Mesenchymal stem cell (in vitro differentiated cells and primary cell): ENCODE results near the gene VIM.

Experiments used
- DNase-seq: peaks from one replicate; pipeline ENCODE4 v3.0.0-alpha.2; 2013
- H2AFZ ChIP-seq: one replicate; pipeline ENCODE4 v1.6.1; 2013; ENCODE audit warnings: low read depth, mild to moderate bottlenecking, control low read depth, inconsistent platforms, low read length, moderate library complexity
- H2AK5ac ChIP-seq: 2 replicates; pipeline ENCODE4 v1.6.1; 2013; ENCODE audit warnings: low read length, moderate library complexity, mild to moderate bottlenecking, inconsistent platforms; ENCODE audit not compliant: severe bottlenecking
- H2BK120ac ChIP-seq: one replicate; pipeline ENCODE4 v1.6.1; 2013; ENCODE audit warnings: low read depth, mild to moderate bottlenecking, inconsistent platforms, low read length, moderate library complexity
- H2BK12ac ChIP-seq, 2 experiments: one replicate each; pipeline ENCODE4 v1.6.1; 2013; ENCODE audit warnings: inconsistent platforms in 2 of 2, low read length in 2 of 2, mild to moderate bottlenecking in 2 of 2, moderate library complexity in 2 of 2, control low read depth in 1 of 2
- H2BK15ac ChIP-seq: one replicate; pipeline ENCODE4 v1.6.1; 2013; ENCODE audit warnings: mild to moderate bottlenecking, low read depth, inconsistent platforms; ENCODE audit not compliant: poor library complexity, severe bottlenecking
- H2BK5ac ChIP-seq: 2 replicates; pipeline ENCODE4 v1.6.1; 2013; ENCODE audit warnings: low read depth, mild to moderate bottlenecking, low read length, control low read depth, inconsistent platforms; ENCODE audit not compliant: poor library complexity, severe bottlenecking
- H3K14ac ChIP-seq, 2 experiments: one replicate each; pipeline ENCODE4 v1.6.1; 2013; ENCODE audit warnings: inconsistent platforms in 2 of 2, low read length in 2 of 2, control low read depth in 1 of 2, mild to moderate bottlenecking in 1 of 2, moderate library complexity in 1 of 2
- H3K18ac ChIP-seq, 2 experiments: one replicate each; pipeline ENCODE4 v1.6.1; 2013; ENCODE audit warnings: inconsistent platforms in 2 of 2, low read length in 2 of 2, control low read depth in 1 of 2, low read depth in 1 of 2, mild to moderate bottlenecking in 1 of 2
- H3K23ac ChIP-seq, 2 experiments: one replicate each; pipeline ENCODE4 v1.6.1; 2013; ENCODE audit warnings: inconsistent platforms in 2 of 2, low read length in 2 of 2, mild to moderate bottlenecking in 2 of 2, moderate library complexity in 2 of 2, control low read depth in 1 of 2
- H3K27ac ChIP-seq: 2 replicates; pipeline ENCODE4 v1.5.1; 2013; ENCODE audit warnings: mild to moderate bottlenecking, moderate library complexity, low read length, control low read depth, inconsistent platforms; ENCODE audit not compliant: poor library complexity, severe bottlenecking
- H3K27me3 ChIP-seq, 2 experiments: 2 replicates each; pipeline versions ENCODE4 v1.6.1 to v1.7.0; 2013; ENCODE audit warnings: low read length in 2 of 2, mild to moderate bottlenecking in 2 of 2, moderate library complexity in 2 of 2, control low read depth in 1 of 2, inconsistent platforms in 1 of 2; ENCODE audit not compliant: control insufficient read depth in 1 of 2, insufficient read depth in 1 of 2
- H3K36me3 ChIP-seq, 2 experiments: 2 replicates each; pipeline versions ENCODE4 v1.6.1 to v1.7.0; 2013; ENCODE audit warnings: low read length in 2 of 2, control low read depth in 1 of 2, inconsistent platforms in 1 of 2, low read depth in 1 of 2, mild to moderate bottlenecking in 1 of 2; ENCODE audit not compliant: insufficient read depth in 2 of 2, control insufficient read depth in 1 of 2
- H3K4ac ChIP-seq, 2 experiments: one replicate each; pipeline ENCODE4 v1.6.1; 2013; ENCODE audit warnings: inconsistent platforms in 2 of 2, low read length in 2 of 2, mild to moderate bottlenecking in 2 of 2, moderate library complexity in 2 of 2, control low read depth in 1 of 2, low read depth in 1 of 2
- H3K4me1 ChIP-seq: 2 replicates; pipeline ENCODE4 v1.6.1; 2013; ENCODE audit warnings: low read depth, low read length, control low read depth; ENCODE audit not compliant: control insufficient read depth, insufficient read depth
- H3K4me2 ChIP-seq: 2 replicates; pipeline ENCODE4 v1.6.1; 2013; ENCODE audit warnings: low read length, mild to moderate bottlenecking, inconsistent platforms; ENCODE audit not compliant: poor library complexity, severe bottlenecking
- H3K4me3 ChIP-seq, 2 experiments: 2 replicates each; pipeline versions ENCODE4 v1.5.1 to v1.7.0; 2013; ENCODE audit warnings: low read length in 2 of 2, mild to moderate bottlenecking in 2 of 2, control low read depth in 1 of 2, low read depth in 1 of 2; ENCODE audit not compliant: insufficient read depth in 1 of 2
- H3K79me1 ChIP-seq: replicated peaks from 2 replicates; pipeline ENCODE4 v1.6.1; 2013; ENCODE audit warnings: mild to moderate bottlenecking, control low read depth, low read length, inconsistent platforms; ENCODE audit not compliant: poor library complexity, severe bottlenecking
- H3K9ac ChIP-seq: 2 replicates; pipeline ENCODE4 v1.7.0; 2013; ENCODE audit warnings: mild to moderate bottlenecking, low read length, moderate library complexity
- H3K9me3 ChIP-seq: 2 replicates; pipeline ENCODE4 v1.7.0; 2013; ENCODE audit warnings: mild to moderate bottlenecking, low read length; ENCODE audit not compliant: control insufficient read depth
- H4K8ac ChIP-seq: one replicate; pipeline ENCODE4 v1.6.1; 2013; ENCODE audit warnings: inconsistent platforms, mild to moderate bottlenecking, low read length, moderate library complexity
- H4K91ac ChIP-seq: one replicate; pipeline ENCODE4 v1.6.1; 2013; ENCODE audit warnings: mild to moderate bottlenecking, low read length, inconsistent platforms
- WGBS: methylation state at CpG from one replicate; pipeline ENCODE4 v1.1.7; 2013; ENCODE audit warnings: mixed read lengths; 5-methylcytosine and 5-hydroxymethylcytosine counted together

VIM gene

GRCh38 chr10:17227367-17228090 lies 512 bp upstream of the VIM start:
- H2BK15ac ChIP-seq, result no peak overlapping the region
- H4K8ac ChIP-seq, result no peak overlapping the region
- peak overlapping the region; percentile 99 for H3K9ac ChIP-seq
- H3K18ac ChIP-seq, result peak overlapping the region in 1 of 2 experiments; percentile 81
- peaks cover 15 to 30% of the 10 kb centered on the region in 2 experiments for H3K36me3 ChIP-seq
- peak overlapping the region; percentile 100 for H3K27ac ChIP-seq
- H3K14ac ChIP-seq, result no peak overlapping the region
- H3K79me1 ChIP-seq, result peaks cover 8% of the 10 kb centered on the region
- no peaks in the 10 kb centered on the region for H3K27me3 ChIP-seq
- peak overlapping the region in 1 of 2 experiments; percentile 56 for H3K4ac ChIP-seq
- H3K9me3 ChIP-seq, result no peaks in the 10 kb centered on the region
- peaks cover 5% of the 10 kb centered on the region for H3K4me1 ChIP-seq
- peak; percentile 72 for DNase-seq
- H2AK5ac ChIP-seq, result peak overlapping the region; percentile 83
- WGBS, result 12% methylated on average over 12 of the region's 12 CpGs
- no peak overlapping the region for H2AFZ ChIP-seq
- peak overlapping the region in 1 of 2 experiments; percentile 75 for H2BK12ac ChIP-seq
- H2BK5ac ChIP-seq, result peak overlapping the region; percentile 53
- H3K23ac ChIP-seq, result no peak overlapping the region
- peak overlapping the region in 1 of 2 experiments; percentile 74 for H3K4me3 ChIP-seq
- H2BK120ac ChIP-seq, result peak overlapping the region; percentile 64
- no peak overlapping the region for H4K91ac ChIP-seq
- H3K4me2 ChIP-seq, result peak overlapping the region; percentile 76

GRCh38 chr10:17229016-17229716 lies 1.1 kb downstream of the VIM start:
- peak overlapping the region; percentile 99 for H3K9ac ChIP-seq
- peak overlapping the region; percentile 100 for H4K8ac ChIP-seq
- WGBS, result 1% methylated on average over 56 of the region's 72 CpGs

GRCh38 chr10:17229717-17229966 lies 1.6 kb downstream of the VIM start:
- Histone ChIP-seq H3K27me3 (no peaks in the 10 kb centered on the region), H3K4ac (peak overlapping the region; percentile 33 to 94), H2BK5ac (peak overlapping the region; percentile 71), H2BK12ac (peak overlapping the region in 1 of 2 experiments; percentile 18), H3K9me3 (no peaks in the 10 kb centered on the region), H3K23ac (peak overlapping the region; percentile 37 to 92), H3K4me3 (peak overlapping the region; percentile 72 to 98), H2BK120ac (peak overlapping the region; percentile 21), H3K36me3 (peaks cover 28 to 51% of the 10 kb centered on the region in 2 experiments), H3K14ac (peak overlapping the region in 1 of 2 experiments; percentile 100), H4K91ac (peak overlapping the region; percentile 97), H3K9ac (peak overlapping the region; percentile 99), H3K4me2 (no peak overlapping the region), H3K79me1 (peaks cover 5% of the 10 kb centered on the region), H3K18ac (peak overlapping the region; percentile 81 to 97), H3K27ac (peak overlapping the region; percentile 84), H4K8ac (peak overlapping the region; percentile 33), H3K4me1 (peaks cover 11% of the 10 kb centered on the region), H2AFZ (no peak overlapping the region), H2AK5ac (peak overlapping the region; percentile 50), H2BK15ac (peak overlapping the region; percentile 73)
- DNase-seq, result no peak
- WGBS, result 1% methylated on average over 18 of the region's 21 CpGs

More at GRCh38 chr10:17229016-17229716, 1.1 kb downstream of the VIM start:
- Histone ChIP-seq H3K36me3 (peaks cover 23 to 46% of the 10 kb centered on the region in 2 experiments), H3K4ac (peak overlapping the region; percentile 98 to 99), H3K9me3 (no peaks in the 10 kb centered on the region), H2BK120ac (peak overlapping the region; percentile 99), H3K4me1 (peaks cover 8% of the 10 kb centered on the region), H3K4me2 (peak overlapping the region; percentile 76), H2AFZ (no peak overlapping the region), H2BK12ac (peak overlapping the region; percentile 92 to 95), H3K79me1 (peaks cover 6% of the 10 kb centered on the region), H3K4me3 (peak overlapping the region; percentile 74 to 98), H2BK5ac (peak overlapping the region; percentile 100), H2BK15ac (peak overlapping the region; percentile 98), H3K14ac (peak overlapping the region in 1 of 2 experiments; percentile 100), H3K18ac (peak overlapping the region; percentile 98 to 99), H3K27ac (peak overlapping the region; percentile 100), H3K27me3 (no peaks in the 10 kb centered on the region), H2AK5ac (peak overlapping the region; percentile 89), H4K91ac (peak overlapping the region; percentile 100), H3K23ac (peak overlapping the region; percentile 37 to 94)
- peak; percentile 94 for DNase-seq
